ENCODE results near the gene TDRD10. TPM values are rescaled to one million over a fixed set of nuclear protein-coding genes. Genes with fewer than 3 reads are reported as not detected.
"Not testable (repeated sequence)": the region's sequence is repeated elsewhere in the genome, so short reads cannot be mapped to it uniquely, and the experiment has no call there.

The TDRD10 gene
- polyA plus RNA-seq, 2 of the 4 experiments (the other 2 are of a cell fraction), result 0.04 TPM; not detected in 1

DNA sequence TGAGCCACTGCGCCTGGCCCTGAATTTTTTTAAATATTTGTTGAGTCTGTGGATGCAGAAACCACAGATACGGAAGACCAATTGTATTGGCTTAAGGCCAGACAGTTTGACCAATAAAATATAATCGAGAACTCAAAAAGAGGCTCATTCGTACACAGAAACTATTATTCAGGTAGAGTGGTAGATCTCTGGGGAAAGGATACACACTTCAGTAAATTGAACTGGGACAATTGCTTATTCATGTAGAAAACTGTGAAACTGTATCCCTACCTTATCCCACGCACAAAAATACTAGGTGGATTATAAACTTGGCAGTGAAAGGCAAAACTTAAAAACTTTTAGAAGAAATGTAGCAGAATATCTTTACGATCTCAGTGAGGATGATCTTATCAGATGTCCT is 25.2 kb downstream of the TDRD10 start:
- WGBS (ENCODE audit: missing lambda C conversion rate), result 73% methylated on average over 6 of the region's 6 CpGs
- FAIRE-seq, result no peak

DNA sequence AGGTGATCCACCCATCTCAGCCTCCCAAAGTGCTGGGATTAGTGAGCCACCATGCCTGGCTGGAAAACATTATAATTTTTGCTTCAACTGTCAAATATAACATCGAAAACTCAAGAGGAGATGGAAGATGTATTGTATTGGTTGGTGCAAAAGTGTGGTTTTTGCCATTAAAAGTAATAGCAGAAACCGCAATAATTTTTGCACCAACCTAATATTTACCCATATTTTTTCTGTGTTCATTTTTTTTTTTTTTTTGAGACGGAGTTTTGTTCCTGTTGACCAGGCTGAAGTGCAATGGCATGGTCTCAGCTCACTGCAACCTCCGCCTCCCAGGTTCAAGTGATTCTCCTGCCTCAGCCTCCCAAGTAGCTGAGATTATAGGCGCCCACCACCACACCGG is 27.3 kb downstream of the TDRD10 start:
- Histone ChIP-seq H3K4me1 (no peaks in the 10 kb centered on the region), H3K4me3 (no peak overlapping the region), H3K27ac (no peak overlapping the region), H3K4me2 (no peak overlapping the region), H3K9me3 (no peaks in the 10 kb centered on the region)
- 72% methylated on average over 6 of the region's 6 CpGs for WGBS (ENCODE audit: missing lambda C conversion rate)
- CTCF ChIA-PET, result interaction anchor here (1.0 to 1.6 kb wide), 2 partner anchors 17 to 27 kb away, joined by 3 to 8 read pairs; no protein-coding TSS in a partner anchor
- FAIRE-seq, result no peak
- POLR2A ChIA-PET, result no interaction called here
- DNase-seq (ENCODE audit: low read depth in 1 of 2, low spot score in 1 of 2), result no peak
- no peak for ATAC-seq
- TF ChIP-seq POLR2A (IDR thresholded peaks at IDR 0.05; ENCODE audit: low read length), result no peak
- TF ChIP-seq ZNF302 (CRISPR knock-in tag; IDR thresholded peaks at IDR 0.05), result no peak
- TF ChIP-seq JUNB (IDR thresholded peaks at IDR 0.05), result no peak
- no peak for TF ChIP-seq ESRRA (IDR thresholded peaks at IDR 0.05; ENCODE audit: borderline replicate concordance, low read length)
- TF ChIP-seq, protein P1, sequence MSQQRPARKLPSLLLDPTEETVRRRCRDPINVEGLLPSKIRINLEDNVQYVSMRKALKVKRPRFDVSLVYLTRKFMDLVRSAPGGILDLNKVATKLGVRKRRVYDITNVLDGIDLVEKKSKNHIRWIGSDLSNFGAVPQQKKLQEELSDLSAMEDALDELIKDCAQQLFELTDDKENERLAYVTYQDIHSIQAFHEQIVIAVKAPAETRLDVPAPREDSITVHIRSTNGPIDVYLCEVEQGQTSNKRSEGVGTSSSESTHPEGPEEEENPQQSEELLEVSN (IDR thresholded peaks at IDR 0.05; ENCODE audit: borderline replicate concordance, low read depth), result no peak
- TF ChIP-seq MAZ (IDR thresholded peaks at IDR 0.05; ENCODE audit: borderline replicate concordance, low read depth, low read length), result no peak
- TF ChIP-seq ZFP36 (IDR thresholded peaks at IDR 0.05; ENCODE audit: borderline replicate concordance, partially characterized antibody), result no peak
- TF ChIP-seq, protein P2, sequence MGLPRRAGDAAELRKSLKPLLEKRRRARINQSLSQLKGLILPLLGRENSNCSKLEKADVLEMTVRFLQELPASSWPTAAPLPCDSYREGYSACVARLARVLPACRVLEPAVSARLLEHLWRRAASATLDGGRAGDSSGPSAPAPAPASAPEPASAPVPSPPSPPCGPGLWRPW (IDR thresholded peaks at IDR 0.05), result no peak
- no peak for TF ChIP-seq RNF2 (IDR thresholded peaks at IDR 0.05; ENCODE audit: borderline replicate concordance, low read depth)

More for the DNA sequence above, 25.2 kb downstream of the TDRD10 start:
- Histone ChIP-seq H3K4me3 (no peak overlapping the region), H3K27ac (no peak overlapping the region), H3K4me1 (no peaks in the 10 kb centered on the region), H3K9me3 (no peaks in the 10 kb centered on the region), H3K4me2 (no peak overlapping the region)
- DNase-seq (ENCODE audit: low read depth in 1 of 2, low spot score in 1 of 2) (no peak), ATAC-seq (no peak)
- CTCF ChIA-PET, result no interaction called here
- no peak for TF ChIP-seq HEYL (CRISPR knock-in tag; IDR thresholded peaks at IDR 0.05)
- no peak for TF ChIP-seq MAFK (IDR thresholded peaks at IDR 0.05; ENCODE audit: partially characterized antibody)
- no peak for TF ChIP-seq ZSCAN20 (CRISPR knock-in tag; IDR thresholded peaks at IDR 0.05)
- TF ChIP-seq FOSL2 (IDR thresholded peaks at IDR 0.05), result no peak
- no peak for TF ChIP-seq FOSL2 (CRISPR knock-in tag; IDR thresholded peaks at IDR 0.05)
- no peak for TF ChIP-seq ESRRA (IDR thresholded peaks at IDR 0.05; ENCODE audit: borderline replicate concordance, low read length)
- no peak for TF ChIP-seq RCOR1 (IDR thresholded peaks at IDR 0.05; ENCODE audit: low read depth, low read length)
- no peak for TF ChIP-seq SMC3 (IDR thresholded peaks at IDR 0.05)
- TF ChIP-seq, protein P3, sequence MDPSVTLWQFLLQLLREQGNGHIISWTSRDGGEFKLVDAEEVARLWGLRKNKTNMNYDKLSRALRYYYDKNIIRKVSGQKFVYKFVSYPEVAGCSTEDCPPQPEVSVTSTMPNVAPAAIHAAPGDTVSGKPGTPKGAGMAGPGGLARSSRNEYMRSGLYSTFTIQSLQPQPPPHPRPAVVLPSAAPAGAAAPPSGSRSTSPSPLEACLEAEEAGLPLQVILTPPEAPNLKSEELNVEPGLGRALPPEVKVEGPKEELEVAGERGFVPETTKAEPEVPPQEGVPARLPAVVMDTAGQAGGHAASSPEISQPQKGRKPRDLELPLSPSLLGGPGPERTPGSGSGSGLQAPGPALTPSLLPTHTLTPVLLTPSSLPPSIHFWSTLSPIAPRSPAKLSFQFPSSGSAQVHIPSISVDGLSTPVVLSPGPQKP (IDR thresholded peaks at IDR 0.05; ENCODE audit: low read depth, low read length), result no peak
- TF ChIP-seq NFE2L2 (conservative IDR thresholded peaks at IDR 0.05; ENCODE audit: low read length), result no peak
- TF ChIP-seq EHMT2 (IDR thresholded peaks at IDR 0.05; ENCODE audit: low read depth), result no peak
- TF ChIP-seq RNF2 (IDR thresholded peaks at IDR 0.05; ENCODE audit: borderline replicate concordance, low read depth), result no peak
- no peak for TF ChIP-seq HOXA7 (CRISPR knock-in tag; IDR thresholded peaks at IDR 0.05)
- TF ChIP-seq TP53 (CRISPR knock-in tag; IDR thresholded peaks at IDR 0.05), result no peak
- POLR2A ChIA-PET, result no interaction called here

DNA sequence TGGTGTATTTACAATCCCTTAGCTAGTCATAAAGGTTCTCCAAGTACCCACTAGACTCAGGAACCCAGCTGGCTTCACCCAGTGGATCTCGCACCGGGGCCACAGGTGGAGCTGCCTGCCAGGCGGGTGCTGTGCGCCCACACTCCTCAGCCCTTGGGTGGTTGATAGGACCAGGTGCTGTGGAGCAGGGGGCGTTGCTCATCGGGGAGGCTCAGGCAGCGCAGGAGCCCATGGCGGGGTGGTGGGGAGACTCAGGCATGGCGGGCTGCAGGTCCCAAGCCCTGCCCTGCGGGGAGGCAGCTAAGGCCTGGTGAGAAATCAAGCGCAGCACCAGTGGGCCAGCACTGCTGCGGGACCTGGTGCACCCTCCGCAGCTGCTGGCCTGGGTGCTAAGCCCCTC is 29.9 kb downstream of the TDRD10 start:
- POLR2A ChIA-PET; H3K9me3 ChIP-seq; DNase-seq (ENCODE audit: low read depth in 1 of 2, low spot score in 1 of 2); FAIRE-seq; H3K27ac ChIP-seq; H3K4me2 ChIP-seq; H3K4me3 ChIP-seq; ATAC-seq; H3K4me1 ChIP-seq: not testable (repeated sequence)
- CTCF ChIA-PET, result interaction anchor here (1.1 to 2.0 kb wide), 5 partner anchors 14 to 21 kb away, joined by 3 to 6 read pairs (median 4); no protein-coding TSS in a partner anchor
- 70% methylated on average over 6 of the region's 13 CpGs for WGBS (ENCODE audit: missing lambda C conversion rate)

Measured in A549 (cell line).